K562 (cell line): ENCODE measurements around the gene SYN1. TPM values are rescaled to one million over a fixed set of nuclear protein-coding genes. Genes with fewer than 3 reads are reported as not detected.

Experiments
- ATAC-seq: fragments of 200-7000 bp; cut with Tn5 transposase; 3 replicates; pipeline ENCODE4 v1.9.1; 2020; ENCODE audit warnings: moderate library complexity
- BruUV-seq: library from RNA; stranded (reverse); fragments of 400-500 nt; replicated peaks from 2 replicates; lab custom pipeline; 2021; lab: Mats Ljungman, UMichigan
- CTCF ChIA-PET: fragments of 300-600 bp; formaldehyde crosslinking; extraction: SDS; loops from one replicate; lab custom pipeline; 2021; ENCODE audit warnings: low intra/inter-chr PET ratio; lab: Yijun Ruan, JAX
- POLR2A ChIA-PET: fragments of 300-600, 350-650 bp; sonication (Branson Sonifier 250); formaldehyde crosslinking; extraction: SDS; loops from one replicate; lab custom pipeline; 2021; ENCODE audit warnings: antibody characterized with exemption, inconsistent platforms; lab: Yijun Ruan, JAX
- DNase-seq, 4 experiments: peaks; one replicate each; pipeline versions ENCODE4 v3.0.0 to v3.0.0-alpha.2; 2011 to 2018; ENCODE audit warnings: low spot score in 3 of 4, mixed read lengths in 3 of 4; ENCODE audit errors: extremely low read depth in 1 of 4
- FAIRE-seq: peaks from 2 replicates; lab custom pipeline; 2011; peaks lifted over from hg19 to GRCh38; lab: Jason Lieb, UNC
- H2AFZ ChIP-seq: 2 replicates; pipeline ENCODE4 v1.6.0; 2011; ENCODE audit warnings: low read depth, low read length, control low read depth, inconsistent platforms
- H3K27ac ChIP-seq: fragments of 200-600 bp; 3 replicates; pipeline ENCODE4 v1.8.0; 2011; ENCODE audit warnings: low read depth, mild to moderate bottlenecking, control low read depth, inconsistent platforms, low read length, moderate library complexity, mixed read lengths; ENCODE audit errors: extremely low read depth
- H3K27me3 ChIP-seq, 2 experiments: fragments of 300-600 bp in 1 of 2; 2 replicates in 1 of 2; 3 replicates in 1 of 2; pipeline versions ENCODE4 v1.6.0 to v1.8.0; 2011; ENCODE audit warnings: inconsistent platforms in 2 of 2, low read length in 2 of 2, mild to moderate bottlenecking in 1 of 2, mixed read lengths in 1 of 2, moderate library complexity in 1 of 2; ENCODE audit not compliant: control insufficient read depth in 2 of 2, insufficient read depth in 2 of 2
- H3K36me3 ChIP-seq: fragments of 300-600 bp; 3 replicates; pipeline ENCODE4 v1.8.0; 2011; ENCODE audit warnings: mild to moderate bottlenecking, low read length, inconsistent platforms; ENCODE audit not compliant: control insufficient read depth, insufficient read depth
- H3K4me1 ChIP-seq, 2 experiments: fragments of 200-600 bp in 1 of 2; replicated peaks in 1 of 2; 2 replicates in 1 of 2; 3 replicates in 1 of 2; pipeline versions ENCODE4 v1.5.1 to v1.8.0; 2011; ENCODE audit warnings: inconsistent platforms in 2 of 2, low read length in 2 of 2, mild to moderate bottlenecking in 1 of 2, mixed read lengths in 1 of 2, moderate library complexity in 1 of 2; ENCODE audit not compliant: control insufficient read depth in 2 of 2, insufficient read depth in 2 of 2
- H3K4me2 ChIP-seq: 2 replicates; pipeline ENCODE4 v1.6.1; 2011; ENCODE audit warnings: low read length, control low read depth, inconsistent platforms, mixed read lengths; ENCODE audit not compliant: insufficient read depth
- H3K4me3 ChIP-seq: fragments of 200-600 bp; sonication (generic), shearing (Covaris generic); 2 replicates; pipeline ENCODE4 v1.5.1; 2016; ENCODE audit warnings: control low read depth, inconsistent platforms
- H3K79me2 ChIP-seq: fragments of 200-600 bp; 3 replicates; pipeline ENCODE4 v1.8.0; 2011; ENCODE audit warnings: low read length, inconsistent platforms; ENCODE audit not compliant: control insufficient read depth, insufficient read depth
- H3K9ac ChIP-seq, 2 experiments: 2 replicates each; pipeline versions ENCODE4 v1.6.0 to v1.6.1; 2011; ENCODE audit warnings: low read depth in 2 of 2, low read length in 2 of 2, control low read depth in 1 of 2, inconsistent platforms in 1 of 2, mild to moderate bottlenecking in 1 of 2, mixed read lengths in 1 of 2; ENCODE audit not compliant: insufficient read depth in 1 of 2
- H3K9me1 ChIP-seq: one replicate; pipeline ENCODE4 v1.6.0; 2011; ENCODE audit warnings: inconsistent platforms, mild to moderate bottlenecking, low read length, moderate library complexity; ENCODE audit not compliant: control insufficient read depth, insufficient read depth
- H3K9me3 ChIP-seq: replicated peaks from 2 replicates; pipeline ENCODE4 v1.5.1; 2011; ENCODE audit warnings: low read depth, low read length, inconsistent platforms; ENCODE audit not compliant: control insufficient read depth, insufficient read depth
- H4K20me1 ChIP-seq: replicated peaks from 2 replicates; pipeline ENCODE4 v1.6.1; 2011; ENCODE audit warnings: low read length, inconsistent platforms, mixed read lengths; ENCODE audit not compliant: control insufficient read depth, insufficient read depth
- CBFA2T2 ChIP-seq: fragments of 450-650 bp; conservative IDR thresholded peaks from 2 replicates; pipeline ENCODE4 v1.6.1; 2017; ENCODE audit warnings: mild to moderate bottlenecking
- CBFA2T3 ChIP-seq: fragments of 450-650 bp; IDR thresholded peaks from 2 replicates; pipeline ENCODE4 v1.6.1; 2017
- ETV5 ChIP-seq: sonication (generic); formaldehyde crosslinking; IDR thresholded peaks from 2 replicates; pipeline ENCODE4 v1.4.0; 2020; ENCODE audit warnings: low read depth, mild to moderate bottlenecking, missing genetic modification reagents
- POLR2AphosphoS5 ChIP-seq: IDR thresholded peaks from 2 replicates; pipeline ENCODE4 v1.6.1; 2011; ENCODE audit warnings: mild to moderate bottlenecking, low read depth, low read length, moderate library complexity; ENCODE audit not compliant: control insufficient read depth, insufficient read depth
- TCF3 ChIP-seq: sonication (generic); formaldehyde crosslinking; IDR thresholded peaks from 2 replicates; pipeline ENCODE4 v1.4.0; 2020; ENCODE audit warnings: mild to moderate bottlenecking, missing genetic modification reagents
- whole genome bisulfite sequencing: fragments of 100-300 bp; shearing (Covaris generic); methylation state at CpG from one replicate; pipeline ENCODE4 v1.1.6; 2016; ENCODE audit warnings: low coverage, mixed read lengths; ENCODE audit not compliant: insufficient coverage; ENCODE audit errors: missing lambda C conversion rate; 5-methylcytosine and 5-hydroxymethylcytosine counted together
- in situ Hi-C: fragments of 300-500 bp; cut with MboI; formaldehyde crosslinking; loops from 4 replicates; pipeline ENCODE4 v1.15.0; 2018; ENCODE audit warnings: inconsistent platforms, mixed read lengths
- intact Hi-C: fragments of 100-400 bp; cut with micrococcal nuclease; formaldehyde crosslinking; loops from 2 replicates; pipeline ENCODE4 v1.14.2; 2022
- polyA plus RNA-seq, 8 experiments: library from polyadenylated mRNA; depleted of rRNA in 4 of 8; stranded (reverse) in 5 of 8; unstranded in 3 of 8; fragments of >200 nt; fragmentation: Nextera tagmentation in 2 of 8; fragmentation: Illumina TruSeq in 1 of 8; extraction: Ambion mirVana in 2 of 8; extraction: Trizol in 1 of 8; gene quantifications; 2 replicates each; pipeline versions ENCODE4 v1.2.1 to v1.2.3, GENCODE V29; 2011 to 2014; ENCODE audit warnings: inconsistent platforms in 1 of 8, missing spikeins in 1 of 8
- total RNA-seq, 7 experiments: library from RNA; depleted of rRNA in 6 of 7; stranded (reverse); fragments of >200 nt in 6 of 7; fragmentation: Illumina TruSeq in 2 of 7; extraction: Trizol in 2 of 7; gene quantifications; 2 replicates each; pipeline versions ENCODE4 v1.2.1 to v1.2.3, GENCODE V29; 2011 to 2021; ENCODE audit warnings: low replicate concordance in 1 of 7

SYN1 gene
- total and polyA plus RNA-seq, 9 of the 15 experiments (the other 6 are each of a cell fraction or from before 2014, with no cell fraction given), result 0.01 to 0.28 (median 0.18) TPM; not detected in 2

DNA sequence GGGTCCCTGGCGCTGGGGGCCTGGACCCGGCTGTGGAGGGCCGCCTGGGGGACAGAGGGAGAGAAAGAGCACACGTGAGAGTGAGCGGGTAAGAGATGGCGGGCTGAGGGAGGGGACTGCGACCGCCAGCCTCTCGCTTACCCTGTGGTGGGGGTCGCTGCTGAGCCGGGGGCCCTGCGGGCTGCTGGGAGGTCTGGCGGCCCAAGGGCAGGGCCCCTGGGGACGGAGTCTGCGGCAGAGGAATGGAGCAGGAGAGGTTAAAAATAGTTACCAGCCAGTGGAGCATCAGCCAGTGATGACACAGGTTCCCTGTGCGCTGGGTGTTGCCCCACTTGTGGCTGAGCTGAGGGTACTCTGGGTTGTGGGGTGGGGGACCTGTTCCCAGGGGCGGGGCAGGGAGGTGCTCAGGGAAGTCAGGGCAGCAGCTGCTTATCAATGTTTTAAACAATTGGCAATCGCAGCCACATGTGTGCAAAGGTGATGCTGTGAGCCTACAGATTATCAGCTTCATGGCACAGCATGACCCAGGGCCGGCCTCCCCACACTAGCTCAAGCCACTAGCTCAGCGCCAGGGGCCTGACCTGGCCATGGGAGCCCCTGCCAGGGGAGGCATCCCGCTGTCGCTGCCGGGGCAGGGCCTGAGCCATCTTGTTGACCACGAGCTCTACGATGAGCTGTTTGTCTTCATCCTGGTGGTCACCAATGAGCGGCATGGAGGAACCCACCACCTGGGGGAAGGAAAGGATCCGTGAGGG lies 44.9 kb downstream of the SYN1 start:
- CTCF ChIA-PET, result no interaction called here
- TF ChIP-seq CBFA2T2 (0 out of 2 replicates have a peak, but pooled peaks have one; percentile 26), ETV5 (no peak), POLR2AphosphoS5 (no peak), CBFA2T3 (peak; percentile 52), TCF3 (CRISPR knock-in tag) (peak; percentile 38)
- TF ChIP-seq, all 486 proteins: peak for 3
- no peaks in the 10 kb centered on the region for H3K79me2 ChIP-seq
- FAIRE-seq, result no peak
- in situ Hi-C loops, result no loop called here
- H2AFZ ChIP-seq, result no peak overlapping the region
- no peak overlapping the region for H3K27ac ChIP-seq
- no peaks in the 10 kb centered on the region for H3K27me3 ChIP-seq
- 53% methylated on average over 15 of the region's 27 CpGs for WGBS
- peaks cover 24% of the 10 kb centered on the region; the same call in 2 of the 3 replicates for H3K36me3 ChIP-seq
- H3K9ac ChIP-seq, result peak overlapping the region in 1 of 2 experiments; percentile 5; a peak in 1 of 4 replicates
- POLR2A ChIA-PET, result interaction anchor here (0.6 to 1.3 kb wide), 2 partner anchors 11 to 70 kb away, joined by 3 to 4 read pairs; no protein-coding TSS in a partner anchor
- H3K9me3 ChIP-seq, result no peaks in the 10 kb centered on the region
- no peaks in the 10 kb centered on the region for H4K20me1 ChIP-seq
- no peak for ATAC-seq
- peaks cover 9 to 45% of the 10 kb centered on the region in 2 experiments; a peak in 3 of 5 replicates for H3K4me1 ChIP-seq
- no TSS peak for BruUV-seq
- no peak overlapping the region for H3K4me2 ChIP-seq
- no peak for DNase-seq
- intact Hi-C loops, result no loop called here
- H3K9me1 ChIP-seq, result no peaks in the 10 kb centered on the region
- no peak overlapping the region for H3K4me3 ChIP-seq
